GM12874 (cell line): ENCODE measurements around the gene TMSB4Y.

Experiments used
- CTCF ChIP-seq: IDR thresholded peaks from 2 replicates; pipeline ENCODE4 v1.5.1; 2011; ENCODE audit warnings: low read depth, mild to moderate bottlenecking, control low read depth, low read length, moderate library complexity; ENCODE audit not compliant: insufficient read depth

Gene TMSB4Y

GRCh38 chrY:13718996-13719395, 15.3 kb downstream of the TMSB4Y start:
- TF ChIP-seq CTCF = no peak

- TF ChIP-seq CTCF = no peak
Observed at GRCh38 chrY:13729517-13729916, 25.8 kb downstream of the TMSB4Y start.

- peak; percentile 43; the same call in 1 of the 2 replicates for TF ChIP-seq CTCF
Observed at GRCh38 chrY:13738618-13739017, 34.9 kb downstream of the TMSB4Y start.

GRCh38 chrY:13751289-13752071, 47.8 kb downstream of the TMSB4Y start:
- TF ChIP-seq CTCF = peak; percentile 64

GRCh38 chrY:13754661-13755060, 51.0 kb downstream of the TMSB4Y start:
- no peak for TF ChIP-seq CTCF
